Breast epithelium (tissue), 3 donors: Measurements from ENCODE around the gene C6orf62.

Source experiments
- POLR2A ChIP-seq: fragments of 450-650 bp; IDR thresholded peaks from one replicate; pipeline ENCODE4 v1.6.1; 2016; ENCODE audit warnings: antibody characterized with exemption, mild to moderate bottlenecking, moderate library complexity
- TF ChIP-seq, protein P1 (sequence below), 3 donors: fragments of 450-650 bp; IDR thresholded peaks; one replicate each; pipeline ENCODE4 v1.5.1; 2016 to 2017; ENCODE audit warnings: antibody characterized with exemption in 3 of 3, mild to moderate bottlenecking in 3 of 3, moderate library complexity in 3 of 3

GRCh38 chr6:24761851-24762250 lies 42.9 kb upstream of the C6orf62 start:
- TF ChIP-seq, protein P1, sequence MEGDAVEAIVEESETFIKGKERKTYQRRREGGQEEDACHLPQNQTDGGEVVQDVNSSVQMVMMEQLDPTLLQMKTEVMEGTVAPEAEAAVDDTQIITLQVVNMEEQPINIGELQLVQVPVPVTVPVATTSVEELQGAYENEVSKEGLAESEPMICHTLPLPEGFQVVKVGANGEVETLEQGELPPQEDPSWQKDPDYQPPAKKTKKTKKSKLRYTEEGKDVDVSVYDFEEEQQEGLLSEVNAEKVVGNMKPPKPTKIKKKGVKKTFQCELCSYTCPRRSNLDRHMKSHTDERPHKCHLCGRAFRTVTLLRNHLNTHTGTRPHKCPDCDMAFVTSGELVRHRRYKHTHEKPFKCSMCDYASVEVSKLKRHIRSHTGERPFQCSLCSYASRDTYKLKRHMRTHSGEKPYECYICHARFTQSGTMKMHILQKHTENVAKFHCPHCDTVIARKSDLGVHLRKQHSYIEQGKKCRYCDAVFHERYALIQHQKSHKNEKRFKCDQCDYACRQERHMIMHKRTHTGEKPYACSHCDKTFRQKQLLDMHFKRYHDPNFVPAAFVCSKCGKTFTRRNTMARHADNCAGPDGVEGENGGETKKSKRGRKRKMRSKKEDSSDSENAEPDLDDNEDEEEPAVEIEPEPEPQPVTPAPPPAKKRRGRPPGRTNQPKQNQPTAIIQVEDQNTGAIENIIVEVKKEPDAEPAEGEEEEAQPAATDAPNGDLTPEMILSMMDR (IDR thresholded peaks at IDR 0.05) = no peak
- TF ChIP-seq POLR2A = no peak
